Breast epithelium (tissue), 4 donors: ENCODE measurements around the gene RIPOR3. TPM values are rescaled to one million over a fixed set of nuclear protein-coding genes. Genes with fewer than 3 reads are reported as not detected.

Experiments used
- DNase-seq, 2 donors: peaks; one replicate each; pipeline ENCODE4 v3.0.0-alpha.2; 2019; ENCODE audit warnings: low spot score in 2 of 2
- H3K27ac ChIP-seq, 2 donors: fragments of 200-600 bp; sonication (generic) in 1 of 2; one replicate each; pipeline ENCODE4 v1.5.1; 2016 to 2019; ENCODE audit warnings: mild to moderate bottlenecking in 1 of 2
- H3K27me3 ChIP-seq, 2 donors: fragments of 200-600 bp; sonication (generic) in 1 of 2; one replicate each; pipeline versions ENCODE4 v1.5.1 to v1.6.0; 2017 to 2019; ENCODE audit warnings: control low read depth in 1 of 2, mild to moderate bottlenecking in 1 of 2
- H3K36me3 ChIP-seq: fragments of 200-600 bp; one replicate; pipeline ENCODE4 v1.5.1; 2019
- H3K4me1 ChIP-seq, 2 donors: fragments of 200-600 bp; sonication (generic); one replicate each; pipeline ENCODE4 v1.5.1; 2016 to 2019; ENCODE audit warnings: control low read depth in 1 of 2
- H3K4me3 ChIP-seq, 3 donors: fragments of 200-600 bp; sonication (generic); 1 replicate in 2 of 3; 2 replicates in 1 of 3; pipeline ENCODE4 v1.5.1; 2016 to 2019; ENCODE audit warnings: mild to moderate bottlenecking in 3 of 3, moderate library complexity in 2 of 3
- H3K9me3 ChIP-seq, 2 donors: fragments of 200-600 bp; sonication (generic) in 1 of 2; one replicate each; pipeline ENCODE4 v1.5.1; 2016 to 2019; ENCODE audit warnings: control low read depth in 1 of 2
- CTCF ChIP-seq, 3 donors: fragments of 450-650 bp; IDR thresholded peaks; one replicate each; pipeline ENCODE4 v1.5.1; 2016 to 2017; ENCODE audit warnings: antibody characterized with exemption in 3 of 3, mild to moderate bottlenecking in 3 of 3, moderate library complexity in 3 of 3
- POLR2A ChIP-seq: fragments of 450-650 bp; IDR thresholded peaks from one replicate; pipeline ENCODE4 v1.6.1; 2016; ENCODE audit warnings: antibody characterized with exemption, mild to moderate bottlenecking, moderate library complexity
- POLR2AphosphoS5 ChIP-seq, 3 donors: sonication (generic); formaldehyde crosslinking; IDR thresholded peaks; one replicate each; pipeline ENCODE4 v1.6.1; 2017; ENCODE audit warnings: antibody characterized with exemption in 3 of 3
- intact Hi-C: fragments of 100-400 bp; cut with DNase I; formaldehyde crosslinking; loops from one replicate; pipeline ENCODE4 v1.15.1; 2023; ENCODE audit warnings: low total_unique reads
- total RNA-seq, 3 donors: library from RNA; depleted of rRNA; stranded (reverse); fragments of >200 nt; gene quantifications; one replicate each; pipeline ENCODE4 v1.1.0, GENCODE V29; 2016

RIPOR3 gene
- total RNA-seq, 3 donors from 2014 or later: 4.5 to 35.5 (median 26.9) TPM

GRCh38 chr20:50595433-50595895, 95.9 kb downstream of the RIPOR3 start:
- TF ChIP-seq CTCF (IDR thresholded peaks at IDR 0.05): no peak
- TF ChIP-seq POLR2AphosphoS5 (IDR thresholded peaks at IDR 0.05): no peak
- TF ChIP-seq POLR2A: no peak

GRCh38 chr20:50594591-50595432, 96.5 kb downstream of the RIPOR3 start:
- H3K27ac ChIP-seq: no peak overlapping the region
- intact Hi-C loops: no loop called here
- H3K27me3 ChIP-seq: no peaks in the 10 kb centered on the region
- peaks cover 9 to 10% of the 10 kb centered on the region in 2 donors for H3K4me1 ChIP-seq
- H3K36me3 ChIP-seq: no peaks in the 10 kb centered on the region
- H3K4me3 ChIP-seq: no peak overlapping the region
- H3K9me3 ChIP-seq: no peaks in the 10 kb centered on the region
- TF ChIP-seq CTCF (IDR thresholded peaks at IDR 0.05) (no peak), POLR2AphosphoS5 (IDR thresholded peaks at IDR 0.05) (no peak), POLR2A (no peak)
- no peak for DNase-seq

More at GRCh38 chr20:50595433-50595895, 95.9 kb downstream of the RIPOR3 start:
- H3K9me3 ChIP-seq: no peaks in the 10 kb centered on the region
- no peaks in the 10 kb centered on the region for H3K27me3 ChIP-seq
- no peak overlapping the region for H3K27ac ChIP-seq
- H3K4me3 ChIP-seq: no peak overlapping the region
- DNase-seq: no peak
- intact Hi-C loops: no loop called here
- H3K36me3 ChIP-seq: no peaks in the 10 kb centered on the region
- peaks cover 9 to 10% of the 10 kb centered on the region in 2 donors for H3K4me1 ChIP-seq

- H3K27me3 ChIP-seq: no peaks in the 10 kb centered on the region
- no peak for DNase-seq
- intact Hi-C loops: no loop called here
- no peaks in the 10 kb centered on the region for H3K9me3 ChIP-seq
- no peak overlapping the region for H3K27ac ChIP-seq
- H3K4me3 ChIP-seq: no peak overlapping the region
- no peaks in the 10 kb centered on the region for H3K36me3 ChIP-seq
- no peak for TF ChIP-seq CTCF (IDR thresholded peaks at IDR 0.05)
- TF ChIP-seq POLR2A: no peak
- TF ChIP-seq POLR2AphosphoS5 (IDR thresholded peaks at IDR 0.05): no peak
- H3K4me1 ChIP-seq: peaks cover 9 to 10% of the 10 kb centered on the region in 2 donors
Observed at GRCh38 chr20:50594231-50594590, 97.1 kb downstream of the RIPOR3 start.

GRCh38 chr20:50593005-50593335, 98.4 kb downstream of the RIPOR3 start:
- Histone ChIP-seq H3K27ac (peak overlapping the region in 1 of 2 donors; percentile 38), H3K36me3 (no peaks in the 10 kb centered on the region), H3K9me3 (no peaks in the 10 kb centered on the region), H3K4me1 (peaks cover 10 to 11% of the 10 kb centered on the region in 2 donors), H3K4me3 (no peak overlapping the region), H3K27me3 (no peaks in the 10 kb centered on the region)
- TF ChIP-seq CTCF (IDR thresholded peaks at IDR 0.05) (no peak), POLR2A (no peak), POLR2AphosphoS5 (IDR thresholded peaks at IDR 0.05) (no peak)
- intact Hi-C loops: no loop called here
- no peak for DNase-seq

- TF ChIP-seq CTCF (IDR thresholded peaks at IDR 0.05) (no peak), POLR2A (no peak), POLR2AphosphoS5 (IDR thresholded peaks at IDR 0.05) (no peak)
- Histone ChIP-seq H3K36me3 (no peaks in the 10 kb centered on the region), H3K27ac (peak overlapping the region in 1 of 2 donors; percentile 38), H3K27me3 (no peaks in the 10 kb centered on the region), H3K4me1 (peaks cover 10 to 15% of the 10 kb centered on the region in 2 donors), H3K4me3 (peak overlapping the region in 1 of 3 donors; percentile 10), H3K9me3 (no peaks in the 10 kb centered on the region)
- intact Hi-C loops: no loop called here
- DNase-seq: no peak
Observed at GRCh38 chr20:50592282-50593004, 98.9 kb downstream of the RIPOR3 start.
